Islet of Langerhans (tissue), 1 donor: ENCODE measurements around the gene CCKAR.
"Not testable (repeated sequence)": the region's sequence is repeated elsewhere in the genome, so short reads cannot be mapped to it uniquely, and the experiment has no call there.

ENCODE experiments used
- FAIRE-seq: peaks from one replicate; lab custom pipeline; 2011; peaks lifted over from hg19 to GRCh38; lab: Jason Lieb, UNC

The CCKAR gene, protein sequence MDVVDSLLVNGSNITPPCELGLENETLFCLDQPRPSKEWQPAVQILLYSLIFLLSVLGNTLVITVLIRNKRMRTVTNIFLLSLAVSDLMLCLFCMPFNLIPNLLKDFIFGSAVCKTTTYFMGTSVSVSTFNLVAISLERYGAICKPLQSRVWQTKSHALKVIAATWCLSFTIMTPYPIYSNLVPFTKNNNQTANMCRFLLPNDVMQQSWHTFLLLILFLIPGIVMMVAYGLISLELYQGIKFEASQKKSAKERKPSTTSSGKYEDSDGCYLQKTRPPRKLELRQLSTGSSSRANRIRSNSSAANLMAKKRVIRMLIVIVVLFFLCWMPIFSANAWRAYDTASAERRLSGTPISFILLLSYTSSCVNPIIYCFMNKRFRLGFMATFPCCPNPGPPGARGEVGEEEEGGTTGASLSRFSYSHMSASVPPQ

GRCh38 chr4:26490111-26490959, at the start of gene CCKAR:
Gene CCKAR, minus strand, starts transcription at chr4:26490484. Its CDS starts 217 bp downstream, at chr4:26490267.
- FAIRE-seq = no peak

GRCh38 chr4:26533685-26534084, 43.4 kb upstream of the CCKAR start:
- no peak for FAIRE-seq

DNA sequence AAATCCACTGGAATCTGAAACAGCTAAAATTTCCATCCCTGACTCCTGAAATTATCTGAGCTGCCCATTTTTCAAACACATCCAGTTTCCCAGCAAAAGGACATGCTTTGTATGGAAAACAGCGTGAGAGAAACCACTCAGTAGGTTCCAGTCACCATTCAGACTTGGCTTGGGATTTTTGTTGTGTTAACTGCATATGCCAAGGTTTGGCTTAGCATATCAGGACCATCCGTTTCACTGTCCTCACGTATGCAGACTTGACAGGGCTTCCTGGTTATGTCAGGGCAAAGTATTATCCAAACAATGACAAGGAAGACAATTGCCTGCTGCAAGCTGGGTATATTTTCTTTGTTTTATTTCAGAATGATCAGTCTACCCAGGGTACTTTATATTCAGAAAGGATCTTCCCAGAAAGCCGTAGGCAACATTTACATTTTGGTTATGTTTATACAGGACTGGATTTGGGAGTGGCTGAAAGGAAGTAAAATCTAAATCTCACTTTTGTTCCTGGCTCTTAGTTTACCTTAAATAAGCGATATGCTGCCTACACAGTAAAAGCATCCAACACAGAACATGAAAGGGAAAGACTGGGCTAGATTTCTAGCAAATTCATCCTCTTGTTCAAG, 41.3 kb upstream of the CCKAR start:
- no peak for FAIRE-seq

- FAIRE-seq = no peak
Measured at GRCh38 chr4:26530099-26530498, 39.8 kb upstream of the CCKAR start.

DNA sequence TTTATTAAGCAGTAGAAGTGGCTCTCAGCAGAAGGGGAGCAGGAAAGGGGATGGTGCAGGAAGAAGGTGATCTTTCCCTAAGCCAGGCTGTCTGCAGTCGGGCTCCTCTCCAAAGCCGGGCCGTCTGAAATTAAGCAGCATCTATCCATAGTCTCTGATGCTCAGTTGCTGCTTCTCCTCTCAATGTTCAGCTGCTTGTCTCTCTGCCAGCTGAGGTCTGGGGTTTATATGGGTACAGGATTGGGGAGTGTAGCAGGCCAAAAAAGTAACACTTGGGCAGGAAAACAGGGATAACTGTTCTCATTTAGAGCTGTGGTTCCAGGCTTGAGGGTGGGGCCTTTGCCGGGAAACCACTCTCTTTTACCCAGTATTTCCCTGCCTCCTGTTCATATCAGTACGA, 39.2 kb upstream of the CCKAR start:
- no peak for FAIRE-seq

- FAIRE-seq = no peak
Measured at GRCh38 chr4:26525771-26526150, 35.5 kb upstream of the CCKAR start.

DNA sequence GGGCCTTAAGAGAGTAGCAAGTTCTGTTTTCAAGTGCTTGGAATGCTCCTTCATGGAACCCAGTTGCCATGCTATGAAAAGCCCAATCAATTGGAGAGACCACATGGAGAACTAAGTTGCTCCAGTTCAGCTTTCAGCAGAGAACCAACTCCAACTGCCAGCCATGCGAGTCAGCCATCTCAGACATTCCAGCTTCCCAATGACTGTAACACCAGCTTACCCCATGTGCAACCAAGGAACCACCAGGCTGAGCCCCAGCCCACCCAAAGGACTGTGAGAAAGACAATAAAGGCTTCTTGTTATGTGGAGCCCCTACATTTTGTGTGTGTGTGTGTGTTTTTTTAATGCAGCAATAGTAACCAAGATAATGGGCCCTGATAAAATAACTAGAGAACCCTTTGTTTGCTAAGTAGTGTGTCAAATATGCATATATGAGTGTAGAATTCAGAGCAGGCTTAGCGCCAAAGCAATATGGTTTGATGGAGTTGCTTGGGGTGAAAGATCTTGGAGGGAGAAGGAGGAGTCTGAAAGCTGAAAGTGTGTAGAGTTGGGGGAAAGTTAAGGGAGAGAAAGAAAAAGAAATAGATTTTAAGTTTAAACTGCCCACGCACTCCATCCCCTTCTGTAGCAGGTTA, 35.0 kb upstream of the CCKAR start:
- FAIRE-seq = no peak

- FAIRE-seq = no peak
Measured at GRCh38 chr4:26524011-26524410, 33.7 kb upstream of the CCKAR start.

DNA sequence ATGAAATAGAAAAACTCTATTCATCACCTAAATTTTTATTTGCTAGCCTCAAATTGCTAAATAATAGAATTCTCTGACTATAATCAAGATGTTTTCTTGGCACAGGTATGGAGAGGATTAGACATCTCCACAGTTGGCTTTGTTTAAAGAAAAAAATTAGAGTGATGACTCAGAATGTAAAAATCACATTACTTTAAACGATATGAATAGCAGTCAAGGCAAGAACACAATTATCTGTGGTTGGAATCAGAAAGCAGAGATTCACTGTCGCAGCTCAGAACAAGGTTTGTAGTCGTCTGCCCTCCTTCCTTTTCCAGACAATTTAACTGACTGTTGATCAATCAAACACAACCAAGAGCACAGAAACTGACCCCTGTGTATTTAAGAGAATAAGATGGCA, 32.2 kb upstream of the CCKAR start:
- FAIRE-seq = no peak

DNA sequence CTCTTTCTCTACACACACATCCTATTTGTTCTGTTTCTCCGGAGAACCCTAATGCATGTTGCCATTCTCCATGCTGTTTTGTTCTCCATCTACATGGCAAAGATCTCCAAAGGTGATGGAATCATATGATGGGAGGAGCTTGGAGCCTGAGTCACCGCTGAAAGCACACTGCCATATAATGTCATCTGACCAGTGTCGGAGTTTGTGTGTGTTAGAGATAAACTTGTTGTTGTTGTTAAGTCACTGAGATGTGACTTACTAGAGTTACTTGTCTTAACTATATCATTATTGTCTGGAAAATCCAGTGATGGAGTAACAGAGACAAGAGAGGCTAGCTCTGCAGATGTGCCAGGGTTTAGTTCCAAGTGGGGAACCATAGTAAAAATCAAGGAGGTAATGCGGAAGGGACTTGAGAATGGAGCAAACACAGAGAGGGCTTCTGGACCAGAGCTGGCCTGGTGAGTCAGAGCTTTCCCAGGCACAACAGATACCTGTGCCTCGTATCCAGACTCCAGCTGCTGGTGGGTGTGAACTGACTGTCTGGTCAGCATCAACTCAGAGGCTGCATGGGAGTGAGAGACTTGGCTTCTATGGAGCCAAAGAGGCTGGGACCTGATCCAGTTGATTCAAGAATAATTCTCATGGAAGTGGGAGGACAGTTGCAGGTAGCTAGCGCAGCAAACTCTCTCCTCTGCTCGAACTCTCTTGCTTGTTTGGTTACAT, 30.6 kb upstream of the CCKAR start:
- no peak for FAIRE-seq

DNA sequence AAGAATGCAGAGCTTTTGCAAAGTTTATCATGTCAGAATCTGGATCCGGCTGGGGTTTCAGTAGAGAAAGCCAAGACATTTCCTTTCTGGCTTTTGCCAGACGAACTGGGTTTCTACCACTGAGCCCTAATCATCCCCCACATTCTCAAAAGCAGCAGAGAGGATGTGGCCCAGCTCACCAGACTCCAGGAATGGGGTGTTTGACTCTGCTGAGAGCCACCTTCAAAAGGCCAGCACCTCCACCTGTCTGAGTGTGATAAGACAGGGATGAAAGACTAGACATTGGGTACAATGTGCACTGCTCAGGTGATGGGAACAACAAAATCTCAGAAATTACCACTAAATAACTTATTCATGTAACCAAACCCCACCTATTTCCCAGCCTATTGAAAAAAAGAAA, 25.7 kb upstream of the CCKAR start:
- no peak for FAIRE-seq

DNA sequence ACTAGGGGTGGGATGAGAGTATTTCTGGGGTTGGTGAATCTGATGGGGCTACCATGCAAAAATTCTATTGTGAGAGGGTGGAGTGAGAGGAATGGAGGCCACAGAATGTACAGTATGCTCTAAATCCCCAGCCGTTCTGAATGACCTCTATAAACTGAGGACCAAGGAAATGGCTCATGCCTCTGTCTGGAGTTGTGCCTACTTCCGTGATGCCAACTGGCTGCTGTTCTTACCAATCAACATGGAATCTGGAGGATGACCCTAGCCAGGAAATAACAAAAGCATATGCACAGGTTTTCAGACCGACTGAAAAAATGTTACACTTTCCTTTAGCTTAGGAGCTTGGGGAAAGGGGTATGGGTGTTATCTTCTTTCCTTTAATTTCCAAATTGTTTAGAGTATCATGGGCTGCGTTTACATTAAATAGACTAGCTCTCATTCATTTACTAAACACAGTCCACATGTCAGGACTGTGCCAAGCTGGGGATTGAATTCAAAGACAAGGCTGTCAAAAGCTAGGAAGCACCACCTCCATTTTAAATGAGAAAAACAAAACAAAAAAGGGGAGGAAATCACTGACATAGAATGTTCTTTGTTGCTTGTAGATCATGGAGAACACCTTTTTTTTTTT, 20.2 kb upstream of the CCKAR start:
- no peak for FAIRE-seq

DNA sequence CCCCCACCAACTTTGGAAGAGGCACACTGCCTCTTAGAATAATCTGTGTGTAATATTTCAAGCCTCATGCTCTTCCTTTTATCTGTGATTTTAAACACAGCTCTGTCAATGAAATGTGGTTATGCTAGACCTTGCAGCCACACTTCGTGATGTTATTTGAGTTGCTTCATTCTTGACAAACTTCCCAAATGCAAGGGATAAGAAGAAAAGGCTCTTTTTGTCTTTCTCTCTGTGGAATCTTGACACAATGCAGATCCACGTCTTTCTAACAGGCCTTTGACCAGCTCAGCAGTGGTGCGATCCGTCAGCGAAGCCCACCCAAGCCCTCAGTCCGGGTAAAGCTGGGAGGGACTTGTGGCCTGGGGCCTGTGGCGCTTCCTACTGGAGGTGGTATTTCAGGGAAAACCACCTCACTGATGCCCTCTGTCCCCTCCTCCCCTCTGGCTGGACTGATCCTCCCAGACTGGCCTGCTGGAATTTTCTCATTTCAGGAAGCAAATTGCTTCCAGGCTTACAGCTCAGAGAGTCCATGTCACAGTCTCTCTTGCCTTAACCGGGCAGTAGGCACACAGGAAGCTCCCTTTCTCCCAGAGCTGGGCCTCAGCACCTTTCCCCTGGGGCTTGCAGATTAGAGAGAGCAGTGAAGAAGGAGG, 19.5 kb upstream of the CCKAR start:
- FAIRE-seq = no peak

DNA sequence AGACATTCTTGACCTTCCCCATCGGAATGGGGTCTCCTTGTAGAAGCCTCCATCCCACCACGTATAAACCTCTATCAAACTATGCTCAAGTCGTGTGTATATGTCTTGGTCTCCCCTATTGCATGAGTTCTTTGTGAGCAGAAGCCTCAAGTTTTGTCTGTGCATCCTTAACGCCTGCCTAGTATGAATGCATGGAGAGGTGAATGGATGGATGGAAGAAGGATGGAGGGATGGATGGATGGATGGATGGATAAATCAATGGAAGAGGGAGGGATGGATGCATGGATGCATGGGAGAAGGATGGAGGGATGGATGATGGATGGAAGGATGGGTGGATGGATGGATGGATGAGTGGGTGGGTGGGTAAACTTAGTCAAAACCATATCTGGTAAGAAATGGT, 17.0 kb upstream of the CCKAR start:
- no peak for FAIRE-seq

- no peak for FAIRE-seq
Measured at GRCh38 chr4:26503844-26504243, 13.6 kb upstream of the CCKAR start.

DNA sequence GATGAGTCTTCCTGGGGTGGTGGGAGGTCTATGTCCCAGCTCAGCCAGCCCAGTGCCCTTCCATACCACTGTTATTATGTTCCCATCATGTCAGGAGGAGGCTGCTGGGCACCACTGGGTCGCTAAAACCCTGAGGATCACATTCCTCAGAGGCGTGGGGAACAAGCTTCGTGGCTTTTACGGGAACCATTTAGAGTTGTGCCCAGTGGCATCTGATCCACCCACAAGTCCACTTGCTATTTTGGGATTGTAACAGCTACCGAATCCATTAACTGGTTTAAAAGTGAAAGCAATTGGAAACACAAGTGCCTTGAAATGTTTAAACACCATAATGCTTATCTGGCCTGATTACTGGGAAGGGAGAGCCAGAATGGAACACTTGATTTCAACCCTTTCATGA, 13.1 kb upstream of the CCKAR start:
- peak; percentile 86 for FAIRE-seq

GRCh38 chr4:26500565-26500999, 10.3 kb upstream of the CCKAR start:
- FAIRE-seq = not testable (repeated sequence)

- no peak for FAIRE-seq
Measured at GRCh38 chr4:26496207-26496783, 6.0 kb upstream of the CCKAR start.

GRCh38 chr4:26493461-26493860, 3.2 kb upstream of the CCKAR start:
- FAIRE-seq = no peak

GRCh38 chr4:26491449-26492170, 1.3 kb upstream of the CCKAR start:
- no peak for FAIRE-seq
